Natural killer cell (primary cell): Measurements from ENCODE around the gene YLPM1. TPM values are rescaled to one million over a fixed set of nuclear protein-coding genes. Genes with fewer than 3 reads are reported as not detected.

Experiments
- ATAC-seq, 3 donors: fragments of 150-1000 bp in 2 of 3; fragments of 200-7000 bp in 1 of 3; cut with Tn5 transposase; 1 replicate in 1 of 3; 2 replicates in 2 of 3; pipeline ENCODE4 v1.10.0; 2021; ENCODE audit warnings: mild to moderate bottlenecking in 2 of 3, moderate library complexity in 2 of 3
- DNase-seq, 2 donors: peaks; one replicate each; pipeline versions ENCODE4 v3.0.0 to v3.0.0-alpha.2; 2013 to 2021; ENCODE audit warnings: mixed read lengths in 1 of 2
- H3K27ac ChIP-seq: one replicate; pipeline ENCODE4 v1.5.1; 2013; ENCODE audit warnings: mild to moderate bottlenecking, low read length
- H3K27me3 ChIP-seq: one replicate; pipeline ENCODE4 v1.6.1; 2013; ENCODE audit warnings: low read length; ENCODE audit not compliant: control insufficient read depth, insufficient read depth
- H3K36me3 ChIP-seq: one replicate; pipeline ENCODE4 v1.6.1; 2013; ENCODE audit warnings: low read length; ENCODE audit not compliant: control insufficient read depth, insufficient read depth
- H3K4me1 ChIP-seq: one replicate; pipeline ENCODE4 v1.6.1; 2013; ENCODE audit warnings: low read length; ENCODE audit not compliant: control insufficient read depth, insufficient read depth
- H3K4me3 ChIP-seq: one replicate; pipeline ENCODE4 v1.5.1; 2013; ENCODE audit warnings: low read length
- H3K9me3 ChIP-seq: one replicate; pipeline ENCODE4 v1.6.1; 2013; ENCODE audit warnings: low read length; ENCODE audit not compliant: control insufficient read depth, insufficient read depth
- H3K27ac Mint-ChIP-seq, 2 donors: one replicate each; pipeline ENCODE4 v1.8.0; 2022; ENCODE audit warnings: mild to moderate bottlenecking in 2 of 2, mixed read lengths in 2 of 2, moderate library complexity in 1 of 2
- H3K27me3 Mint-ChIP-seq, 2 donors: one replicate each; pipeline ENCODE4 v1.8.0; 2022; ENCODE audit warnings: low read depth in 2 of 2, mixed read lengths in 2 of 2
- H3K36me3 Mint-ChIP-seq: one replicate; pipeline ENCODE4 v1.8.0; 2022; ENCODE audit warnings: mixed read lengths
- H3K4me1 Mint-ChIP-seq, 2 donors: one replicate each; pipeline ENCODE4 v1.8.0; 2022; ENCODE audit warnings: mixed read lengths in 2 of 2
- H3K4me3 Mint-ChIP-seq: one replicate; pipeline ENCODE4 v1.8.0; 2022; ENCODE audit warnings: mild to moderate bottlenecking, moderate library complexity, mixed read lengths
- H3K9me3 Mint-ChIP-seq, 2 donors: one replicate each; pipeline ENCODE4 v1.8.0; 2022; ENCODE audit warnings: mixed read lengths in 2 of 2
- CTCF ChIP-seq: fragments of 200-600 bp; IDR thresholded peaks from one replicate; pipeline ENCODE4 v1.8.0; 2022; ENCODE audit warnings: antibody characterized with exemption
- WGBS: methylation state at CpG from one replicate; pipeline ENCODE4 v1.1.7; 2013; ENCODE audit warnings: missing lambda C conversion rate; ENCODE audit not compliant: insufficient coverage; 5-methylcytosine and 5-hydroxymethylcytosine counted together
- intact Hi-C: fragments of 100-400 bp; cut with micrococcal nuclease; formaldehyde crosslinking; loops from one replicate; pipeline ENCODE4 v1.14.2; 2022
- total RNA-seq, 4 donors: library from RNA; stranded (reverse); fragments of 120-200 nt in 1 of 4; gene quantifications; one replicate each; pipeline versions ENCODE4 v1.2.3 to v1.2.4, GENCODE V29; 2013 to 2022

The YLPM1 gene
- total RNA-seq, 3 donors from 2014 or later (not counting 1 experiment from before 2014, with no cell fraction given) = 86.1 to 101 (median 93.3) TPM

GRCh38 chr14:74852922-74853530 lies 89.9 kb downstream of the YLPM1 start:
- H3K27ac ChIP-seq = no peak overlapping the region
- no peaks in the 10 kb centered on the region for H3K4me1 ChIP-seq
- Mint-ChIP-seq H3K27ac (peak overlapping the region in 1 of 2 donors; percentile 27), H3K36me3 (no peaks in the 10 kb centered on the region), H3K4me1 (peaks cover 0 to 5% of the 10 kb centered on the region in 2 donors), H3K9me3 (no peaks in the 10 kb centered on the region), H3K27me3 (no peaks in the 10 kb centered on the region), H3K4me3 (no peak overlapping the region)
- 56% methylated on average over 1 of the region's 2 CpGs for WGBS
- no peaks in the 10 kb centered on the region for H3K27me3 ChIP-seq
- ATAC-seq (no peak), DNase-seq (no peak)
- intact Hi-C loops = no loop called here
- no peak overlapping the region for H3K4me3 ChIP-seq
- no peak for TF ChIP-seq CTCF
- no peaks in the 10 kb centered on the region for H3K9me3 ChIP-seq
- no peaks in the 10 kb centered on the region for H3K36me3 ChIP-seq

- Histone ChIP-seq H3K4me1 (no peaks in the 10 kb centered on the region), H3K36me3 (no peaks in the 10 kb centered on the region), H3K9me3 (no peaks in the 10 kb centered on the region), H3K27me3 (no peaks in the 10 kb centered on the region), H3K27ac (no peak overlapping the region), H3K4me3 (no peak overlapping the region)
- H3K4me3 Mint-ChIP-seq = no peak overlapping the region
- H3K36me3 Mint-ChIP-seq = no peaks in the 10 kb centered on the region
- H3K27ac Mint-ChIP-seq = peak overlapping the region in 1 of 2 donors; percentile 27
- no peaks in the 10 kb centered on the region for H3K27me3 Mint-ChIP-seq
- DNase-seq (no peak), ATAC-seq (no peak)
- no peaks in the 10 kb centered on the region for H3K9me3 Mint-ChIP-seq
- peaks cover 0 to 5% of the 10 kb centered on the region in 2 donors for H3K4me1 Mint-ChIP-seq
- no peak for TF ChIP-seq CTCF
- intact Hi-C loops = no loop called here
- 56% methylated on average over 3 of the region's 4 CpGs for WGBS
Observed at GRCh38 chr14:74853581-74853980, 90.5 kb downstream of the YLPM1 start.

DNA sequence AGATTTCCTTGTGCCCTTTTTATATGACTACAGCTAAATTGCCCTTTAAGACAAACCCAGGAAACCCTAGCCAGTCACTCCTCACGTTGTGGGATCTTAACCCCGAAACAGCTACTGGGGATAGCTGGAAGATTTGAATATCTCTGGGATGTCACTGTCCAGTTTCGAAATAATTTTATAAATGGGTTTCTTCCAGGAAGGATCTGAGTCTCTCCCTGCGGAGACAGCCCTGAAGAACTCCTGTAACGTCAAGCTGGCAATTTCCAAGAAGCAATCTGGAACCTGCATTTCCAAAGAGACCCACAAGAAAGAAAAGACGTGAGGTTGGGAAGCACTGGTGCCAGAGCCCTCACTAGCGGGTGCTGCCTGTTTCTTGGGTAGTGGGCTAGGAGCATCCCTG lies 91.9 kb downstream of the YLPM1 start:
- H3K27ac Mint-ChIP-seq = no peak overlapping the region
- Histone ChIP-seq H3K4me1 (no peaks in the 10 kb centered on the region), H3K27ac (no peak overlapping the region), H3K36me3 (no peaks in the 10 kb centered on the region), H3K4me3 (no peak overlapping the region), H3K27me3 (no peaks in the 10 kb centered on the region), H3K9me3 (no peaks in the 10 kb centered on the region)
- no peak for ATAC-seq
- peaks cover 0 to 5% of the 10 kb centered on the region in 2 donors for H3K4me1 Mint-ChIP-seq
- DNase-seq = no peak
- TF ChIP-seq CTCF = no peak
- H3K4me3 Mint-ChIP-seq = no peak overlapping the region
- no peaks in the 10 kb centered on the region for H3K36me3 Mint-ChIP-seq
- 98% methylated on average over 6 of the region's 7 CpGs for WGBS
- H3K9me3 Mint-ChIP-seq = no peaks in the 10 kb centered on the region
- intact Hi-C loops = no loop called here
- no peaks in the 10 kb centered on the region for H3K27me3 Mint-ChIP-seq

DNA sequence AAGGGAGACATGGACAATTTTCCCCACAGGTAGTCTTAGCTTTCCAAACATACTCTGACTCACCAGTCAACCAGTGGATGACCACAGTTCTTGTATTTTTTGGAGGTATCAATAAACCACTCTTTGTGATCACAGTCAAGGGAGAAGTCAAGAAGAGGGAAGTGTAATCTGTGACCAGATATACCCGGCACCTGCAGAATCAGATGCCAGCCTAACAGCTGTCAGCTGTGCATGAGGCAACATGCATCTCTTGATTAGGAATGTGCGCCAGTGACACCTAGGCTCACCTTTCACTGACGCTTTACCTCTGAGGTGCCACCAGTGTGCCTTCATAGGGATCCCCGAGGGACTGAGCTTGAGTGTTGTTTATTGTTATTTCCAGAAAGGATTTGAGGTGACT lies 92.8 kb downstream of the YLPM1 start:
- H3K27ac Mint-ChIP-seq = no peak overlapping the region
- no peaks in the 10 kb centered on the region for H3K9me3 ChIP-seq
- DNase-seq = no peak

More for the DNA sequence above, 92.8 kb downstream of the YLPM1 start:
- WGBS = 60% methylated on average over 4 of the region's 4 CpGs
- Mint-ChIP-seq H3K4me1 (peaks cover 0 to 8% of the 10 kb centered on the region in 2 donors), H3K27me3 (no peaks in the 10 kb centered on the region), H3K36me3 (no peaks in the 10 kb centered on the region), H3K4me3 (no peak overlapping the region), H3K9me3 (no peaks in the 10 kb centered on the region)
- intact Hi-C loops = no loop called here
- no peak overlapping the region for H3K4me3 ChIP-seq
- H3K27ac ChIP-seq = no peak overlapping the region
- ATAC-seq = no peak
- H3K36me3 ChIP-seq = no peaks in the 10 kb centered on the region
- no peaks in the 10 kb centered on the region for H3K27me3 ChIP-seq
- no peak for TF ChIP-seq CTCF
- H3K4me1 ChIP-seq = peaks cover 3% of the 10 kb centered on the region
